Measurements from ENCODE around the gene AATK.

GRCh38 chr17:81095383-81095762, 70.6 kb downstream of the AATK start:
- no peak for TF ChIP-seq CTCF (IDR thresholded peaks at IDR 0.05)
- no peak for TF ChIP-seq POLR2A (IDR thresholded peaks at IDR 0.05)
